ENCODE results near the gene CYP26B1.
"Not testable (repeated sequence)": the region's sequence is repeated elsewhere in the genome, so short reads cannot be mapped to it uniquely, and the experiment has no call there.

The CYP26B1 gene

DNA sequence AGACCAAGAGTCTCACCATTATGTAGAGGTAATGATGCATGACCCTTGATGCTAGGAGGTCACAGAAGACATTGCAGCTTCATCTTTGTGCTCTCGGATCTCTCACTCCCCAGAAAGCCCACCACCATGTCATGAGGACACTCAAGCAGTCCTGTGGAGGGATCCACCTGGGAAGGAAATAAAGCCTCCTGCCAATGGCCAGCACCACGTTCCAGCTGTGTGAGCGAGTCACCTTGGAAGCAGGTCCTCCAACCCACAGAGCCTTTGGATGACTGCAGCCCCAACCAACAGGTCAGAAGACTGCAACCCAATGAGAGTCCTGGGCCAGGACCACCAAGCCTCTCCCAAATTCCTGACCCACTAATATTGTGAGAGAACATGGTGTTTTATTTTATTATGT, 38.4 kb downstream of the CYP26B1 start:
- no peak for DNase-seq (ENCODE audit: low read depth)

DNA sequence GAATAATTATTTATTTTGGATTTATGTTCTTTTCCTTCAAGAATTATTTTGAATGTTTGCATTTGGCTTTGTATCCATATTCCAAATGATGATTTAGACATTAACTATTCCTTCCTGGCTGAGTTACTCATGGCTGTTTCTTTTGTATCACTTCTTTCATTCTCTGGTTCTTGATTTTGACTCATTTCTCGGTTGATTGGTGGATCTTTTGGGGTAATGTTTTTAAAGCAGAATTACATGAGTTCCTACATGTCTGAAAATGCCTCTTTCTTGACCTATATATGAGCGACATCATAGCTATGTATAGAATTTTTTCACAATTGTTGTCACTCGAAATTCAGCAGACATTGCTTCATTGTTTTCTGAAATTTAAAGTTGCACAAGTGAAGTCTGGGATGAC, 39.5 kb downstream of the CYP26B1 start:
- DNase-seq (ENCODE audit: low read depth), result no peak

- no peak for DNase-seq (ENCODE audit: low read depth)
Measured at GRCh38 chr2:72106978-72107377, 40.7 kb downstream of the CYP26B1 start.

- DNase-seq (ENCODE audit: low read depth), result no peak
Measured at GRCh38 chr2:72104821-72105588, 42.7 kb downstream of the CYP26B1 start.

DNA sequence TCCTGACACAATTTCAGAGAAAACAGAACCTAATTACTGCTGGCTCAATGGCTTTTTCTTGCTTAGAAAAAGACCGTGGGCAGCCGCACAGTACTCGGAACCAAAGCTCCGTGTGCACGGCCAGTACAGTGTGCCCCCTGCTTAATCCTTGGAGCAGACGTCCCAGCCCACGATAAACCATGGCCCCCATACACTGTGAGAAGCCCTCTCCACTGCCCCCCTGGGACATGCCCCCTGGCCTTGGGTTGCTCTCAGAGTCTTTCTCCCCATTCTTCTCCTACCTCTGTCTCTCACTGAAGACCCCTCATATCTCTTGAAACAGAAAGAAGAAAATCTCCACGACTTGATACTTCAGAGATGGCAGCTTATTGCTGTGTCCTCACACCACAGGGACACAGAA, 44.0 kb downstream of the CYP26B1 start:
- DNase-seq (ENCODE audit: low read depth), result no peak

GRCh38 chr2:72103161-72103560, 44.5 kb downstream of the CYP26B1 start:
- no peak for DNase-seq (ENCODE audit: low read depth)

GRCh38 chr2:72098935-72099334, 48.7 kb downstream of the CYP26B1 start:
- no peak for DNase-seq (ENCODE audit: low read depth)

DNA sequence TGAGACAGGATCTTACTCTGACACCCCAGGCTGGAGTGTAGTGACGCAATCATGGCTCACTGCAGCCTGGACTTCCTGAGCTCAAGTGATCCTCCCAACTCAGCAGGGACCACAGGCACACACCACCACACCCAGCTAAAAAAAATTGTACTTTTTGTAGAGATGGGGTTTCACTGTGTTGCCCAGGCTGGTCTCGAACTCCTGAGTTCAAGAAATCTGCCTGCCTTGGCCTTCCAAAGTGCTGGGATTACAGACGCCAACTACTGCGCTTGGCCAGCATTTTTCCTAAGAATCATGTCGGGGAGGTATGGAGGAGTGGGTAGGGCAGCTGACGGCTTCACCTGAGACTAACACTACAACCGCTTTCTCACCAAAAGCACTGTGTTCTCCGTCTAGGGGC, 50.4 kb downstream of the CYP26B1 start:
- DNase-seq (ENCODE audit: low read depth), result no peak

DNA sequence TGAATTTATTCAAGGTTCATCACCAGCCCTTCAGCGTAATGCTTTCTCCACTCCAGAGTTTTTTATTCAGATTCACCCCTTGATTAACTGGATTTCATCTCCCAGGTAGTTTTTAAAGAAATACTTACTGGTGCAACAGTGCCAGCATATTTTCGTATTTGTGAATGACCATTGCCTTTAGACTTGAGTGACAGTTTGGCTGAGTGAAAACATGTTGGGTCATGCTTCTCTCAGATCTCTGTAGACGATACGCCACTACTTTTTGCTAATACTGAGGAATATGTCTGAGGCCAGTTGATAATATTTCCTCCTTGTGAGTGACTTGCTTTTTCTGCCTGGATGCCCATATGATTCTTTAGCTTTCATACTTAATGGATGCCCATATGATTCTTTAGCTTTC, 51.5 kb downstream of the CYP26B1 start:
- DNase-seq (ENCODE audit: low read depth), result no peak

- DNase-seq (ENCODE audit: low read depth), result no peak
Measured at GRCh38 chr2:72095364-72095763, 52.3 kb downstream of the CYP26B1 start.

DNA sequence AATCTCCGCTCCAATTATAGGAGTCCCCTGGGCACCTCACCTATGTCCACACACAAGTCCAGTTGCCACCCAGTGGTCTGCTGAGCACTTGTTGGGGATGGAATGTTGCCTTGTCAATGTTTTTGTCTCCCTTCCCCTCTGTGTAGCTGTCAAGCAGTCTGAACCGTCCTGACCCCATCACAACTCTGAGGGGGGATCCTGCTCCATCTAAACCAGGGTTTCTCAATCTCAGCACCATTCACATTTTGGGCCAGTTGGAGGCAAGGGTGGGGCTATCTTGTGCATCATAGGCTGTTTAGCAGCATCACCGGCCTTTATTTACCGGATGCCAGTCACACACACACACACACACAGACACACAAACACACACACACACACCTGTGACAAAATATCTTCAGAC, 53.0 kb downstream of the CYP26B1 start:
- no peak for DNase-seq (ENCODE audit: low read depth)

- no peak for DNase-seq (ENCODE audit: low read depth)
Measured at GRCh38 chr2:72092111-72092510, 55.6 kb downstream of the CYP26B1 start.

DNA sequence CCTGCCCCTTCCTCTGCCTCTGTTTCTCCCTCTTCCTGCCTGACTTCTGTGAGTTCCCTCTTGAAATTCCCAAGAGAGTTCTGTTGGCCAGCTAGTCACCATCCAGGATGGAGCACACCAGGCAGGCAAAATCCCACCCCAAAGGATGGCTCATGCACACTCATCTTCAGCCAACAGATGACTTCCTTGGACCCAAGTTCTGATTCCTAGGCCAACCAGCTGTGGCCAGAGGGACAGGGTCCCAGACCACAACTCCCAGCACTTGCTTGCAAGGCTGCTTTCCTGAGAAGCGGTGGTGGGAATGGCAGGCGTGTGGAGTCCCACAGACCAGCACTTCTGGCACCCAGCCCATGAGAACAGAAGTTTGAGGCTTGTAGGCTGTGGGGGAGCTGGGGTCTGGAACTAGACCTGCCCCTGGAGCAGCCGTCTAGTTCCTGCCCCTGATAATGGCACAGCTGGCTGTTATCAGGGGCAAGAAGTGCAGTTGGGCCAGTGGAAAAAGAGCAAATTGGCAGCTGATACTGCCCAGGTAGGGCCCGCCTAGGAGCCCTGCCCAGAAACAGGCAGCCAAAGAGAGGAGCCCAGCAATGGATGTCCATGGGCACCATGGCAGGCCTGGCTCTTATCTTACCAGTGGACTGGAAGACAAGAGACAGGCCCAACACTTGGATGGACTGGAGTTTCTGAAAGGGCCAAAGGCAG, 56.7 kb downstream of the CYP26B1 start:
- no peak for DNase-seq (ENCODE audit: low read depth)

GRCh38 chr2:72090271-72090720, 57.4 kb downstream of the CYP26B1 start:
- no peak for DNase-seq (ENCODE audit: low read depth)

DNA sequence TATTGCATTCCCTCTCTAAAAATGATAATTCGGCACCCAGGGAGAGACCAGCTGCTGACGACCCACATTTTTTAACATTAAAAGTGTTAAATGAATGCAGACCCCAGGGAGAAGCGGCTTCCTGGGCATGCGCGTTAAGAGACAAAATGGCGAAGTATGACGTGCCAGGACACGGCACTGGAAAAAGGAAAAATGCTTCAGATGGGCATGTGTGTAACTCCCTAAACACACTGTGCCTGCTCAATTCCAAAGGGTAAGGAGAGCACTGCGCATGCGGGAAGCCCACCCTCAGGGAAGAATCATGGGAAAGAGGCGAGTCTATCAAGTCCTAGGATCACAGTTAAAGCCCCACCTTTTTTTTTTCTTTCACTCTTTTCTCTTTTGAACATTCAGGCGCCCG, 58.1 kb downstream of the CYP26B1 start:
- no peak for DNase-seq (ENCODE audit: low read depth)

DNA sequence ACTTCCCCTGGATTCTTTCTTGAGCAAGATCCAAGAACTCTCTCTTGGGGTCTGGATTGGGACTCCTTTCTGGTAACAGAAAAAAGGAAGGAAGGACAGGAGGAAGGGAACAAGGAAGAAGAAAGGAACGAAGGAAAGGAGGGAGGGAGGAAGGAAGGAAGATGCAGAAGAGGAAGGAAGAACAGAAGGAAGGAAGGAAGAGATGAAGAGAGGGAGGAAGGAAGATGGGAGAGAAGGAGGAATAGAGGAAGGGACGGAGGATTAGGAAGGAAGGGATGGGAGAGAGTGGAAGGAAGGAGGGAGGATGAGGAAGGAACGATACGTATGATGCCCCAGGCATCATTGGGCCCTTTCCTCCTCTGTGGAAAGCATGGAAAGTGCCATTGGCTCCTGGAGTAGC, 58.6 kb downstream of the CYP26B1 start:
- DNase-seq (ENCODE audit: low read depth), result no peak

DNA sequence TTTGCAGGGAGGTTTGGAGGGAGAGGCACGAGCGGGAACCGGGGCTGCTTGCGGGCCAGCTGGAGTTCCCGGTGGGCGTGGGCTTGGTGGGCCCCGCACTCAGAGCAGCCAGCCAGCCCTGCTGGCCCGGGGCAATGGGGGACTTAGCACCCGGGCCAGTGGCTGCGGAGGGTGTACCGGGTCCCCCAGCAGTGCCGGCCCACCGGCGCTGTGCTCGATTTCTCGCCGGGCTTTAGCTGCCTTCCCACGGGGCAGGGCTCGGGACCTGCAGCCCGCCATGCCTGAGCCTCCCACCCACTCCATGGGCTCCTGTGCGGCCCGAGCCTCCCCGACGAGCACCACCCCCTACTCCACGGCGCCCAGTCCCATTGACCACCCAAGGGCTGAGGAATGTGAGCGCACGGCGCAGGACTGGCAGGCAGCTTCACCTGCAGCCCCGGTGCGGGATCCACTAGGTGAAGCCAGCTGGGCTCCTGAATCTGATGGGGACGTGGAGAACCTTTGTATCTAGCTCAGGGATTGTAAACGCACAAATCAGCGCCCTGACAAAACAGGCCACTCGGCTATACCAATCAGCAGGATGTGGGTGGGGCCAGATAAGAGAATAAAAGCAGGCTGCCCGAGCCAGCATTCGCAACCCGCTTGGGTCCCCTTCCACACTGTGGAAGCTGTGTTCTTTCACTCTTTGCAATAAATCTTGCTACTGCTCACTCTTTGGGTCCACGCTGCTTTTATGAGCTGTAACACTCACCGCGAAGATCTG, 60.6 kb downstream of the CYP26B1 start:
- DNase-seq (ENCODE audit: low read depth), result not testable (repeated sequence)

DNA sequence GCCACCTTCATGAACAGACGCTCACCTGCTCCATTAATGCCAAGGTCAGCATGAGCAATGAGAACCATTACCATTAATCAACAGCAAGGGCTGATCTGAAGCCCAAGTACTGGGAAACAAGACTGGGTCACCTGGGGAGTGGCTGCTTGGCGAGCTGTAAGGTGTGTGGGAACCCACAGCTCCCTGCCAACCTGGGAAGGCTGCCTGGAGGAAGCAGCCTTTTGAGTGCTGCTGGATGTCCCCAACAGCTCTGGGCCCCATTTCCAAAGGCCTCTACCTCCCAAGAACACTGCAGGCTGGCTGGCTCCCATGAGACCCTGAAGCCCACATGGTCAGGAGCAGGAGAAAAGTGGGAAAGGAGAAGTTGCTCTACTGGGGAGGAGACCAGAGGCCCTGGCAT, 62.1 kb downstream of the CYP26B1 start:
- no peak for DNase-seq (ENCODE audit: low read depth)

DNA sequence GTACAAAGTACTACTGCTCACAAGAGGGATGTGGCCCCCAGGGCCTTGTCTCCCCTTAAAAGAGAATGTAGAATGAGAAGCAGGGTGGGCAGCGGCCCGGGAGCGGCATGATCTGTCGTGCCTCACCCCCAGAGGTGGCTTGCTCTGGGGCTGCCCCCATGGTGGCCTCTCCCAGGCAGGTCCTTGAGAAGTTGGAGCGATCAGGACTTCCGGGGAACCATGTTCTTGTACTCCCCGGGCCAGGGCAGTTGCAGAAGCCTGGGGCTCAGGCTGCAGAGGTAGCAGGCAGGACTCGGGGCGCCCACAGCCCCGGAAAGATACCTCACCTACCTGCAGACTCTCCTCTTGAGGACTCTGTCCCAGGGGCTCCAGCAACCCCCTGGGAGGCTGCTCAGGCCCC, 62.6 kb downstream of the CYP26B1 start:
- DNase-seq (ENCODE audit: low read depth), result no peak

DNA sequence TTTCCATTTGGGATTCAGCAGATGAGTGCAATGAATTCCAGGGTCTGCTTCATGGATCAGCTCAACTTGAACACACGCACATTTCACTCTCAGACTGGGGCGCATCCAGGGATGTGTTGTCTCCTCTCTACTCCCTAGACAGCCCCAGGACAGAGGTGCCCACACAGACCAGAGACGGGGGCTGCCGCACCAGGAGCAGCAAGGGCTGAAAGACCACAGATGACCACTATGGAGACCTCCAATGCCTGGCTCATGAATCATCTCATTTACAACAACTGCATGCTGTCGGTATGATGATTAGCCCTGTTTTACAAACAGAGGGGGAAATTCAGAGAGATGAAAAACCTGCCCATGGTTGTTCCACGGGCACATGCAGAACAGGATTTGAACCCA, 63.1 kb downstream of the CYP26B1 start:
- no peak for DNase-seq (ENCODE audit: low read depth)

DNA sequence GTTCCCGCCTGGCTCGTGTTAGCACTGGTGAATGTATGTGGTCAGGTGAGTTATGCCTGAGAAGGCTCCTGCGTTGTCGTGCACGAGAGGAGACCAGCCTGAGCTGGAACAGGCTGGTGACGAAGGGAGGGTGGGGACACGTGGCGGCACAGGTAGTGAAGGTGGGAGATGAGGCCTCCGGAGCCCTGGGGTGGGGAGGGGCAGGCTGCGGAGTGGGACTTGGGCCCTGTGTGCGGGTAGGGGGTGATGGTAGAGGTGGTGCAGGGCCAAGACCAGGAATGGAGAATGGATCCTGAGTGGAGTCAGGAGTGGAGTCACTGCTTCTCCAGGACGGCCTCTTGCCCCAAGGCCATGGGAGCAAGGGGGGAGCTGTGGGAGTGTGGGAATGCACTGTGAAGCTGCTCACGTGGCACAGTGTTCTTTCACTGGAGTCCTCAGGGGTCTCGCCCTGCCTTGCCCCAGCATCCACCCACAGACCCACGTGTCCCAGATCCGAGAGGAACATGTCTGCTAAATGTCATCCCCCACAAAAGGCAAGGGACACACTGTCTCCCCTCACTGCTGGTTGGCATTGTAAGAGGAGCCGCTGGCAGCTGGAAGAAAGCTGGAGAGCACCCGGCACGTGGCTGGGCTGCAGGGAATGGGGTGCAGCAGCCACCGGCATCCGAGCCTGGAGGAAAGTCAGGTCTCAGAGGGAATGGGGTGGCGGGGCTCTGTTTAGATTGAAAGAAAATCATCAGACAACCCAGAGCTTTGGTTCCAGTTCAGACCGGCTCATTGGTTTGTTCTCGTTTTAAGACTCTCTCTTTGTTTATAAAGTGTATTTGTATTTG, 63.7 kb downstream of the CYP26B1 start:
- no peak for DNase-seq (ENCODE audit: low read depth)

- DNase-seq (ENCODE audit: low read depth), result no peak
Measured at GRCh38 chr2:72082887-72083286, 64.8 kb downstream of the CYP26B1 start.
